Superior temporal gyrus (tissue), 1 donor: ENCODE measurements around the gene CYP2B6.
A peak's percentile ranks its signal among the peaks of the same experiment; 100 is the strongest.
"Not testable (repeated sequence)": the region's sequence is repeated elsewhere in the genome, so short reads cannot be mapped to it uniquely, and the experiment has no call there.

Experiments
- DNase-seq: peaks from one replicate; pipeline ENCODE4 v3.0.0-alpha.2; 2016; ENCODE audit errors: extremely low spot score

CYP2B6 gene

GRCh38 chr19:40990972-40991381, at the start of gene CYP2B6:
Gene CYP2B6 (plus strand): TSS chr19:40991282. CDS start chr19:40991306, 24 bp downstream.
- no peak for DNase-seq

GRCh38 chr19:40941481-40942219, 49.4 kb upstream of the CYP2B6 start:
- no peak for DNase-seq

GRCh38 chr19:40945645-40946044, 45.4 kb upstream of the CYP2B6 start:
- DNase-seq = no peak

GRCh38 chr19:40947114-40947513, 44.0 kb upstream of the CYP2B6 start:
- no peak for DNase-seq

GRCh38 chr19:40947573-40947972, 43.5 kb upstream of the CYP2B6 start:
- DNase-seq = no peak

GRCh38 chr19:40948580-40949299, 42.3 kb upstream of the CYP2B6 start:
- DNase-seq = no peak

- no peak for DNase-seq
Measured at GRCh38 chr19:40954573-40954972, 36.5 kb upstream of the CYP2B6 start.

GRCh38 chr19:40959338-40959737, 31.7 kb upstream of the CYP2B6 start:
- DNase-seq = no peak

GRCh38 chr19:40960062-40960685, 30.9 kb upstream of the CYP2B6 start:
- DNase-seq = no peak

GRCh38 chr19:40960780-40961179, 30.3 kb upstream of the CYP2B6 start:
- no peak for DNase-seq

- no peak for DNase-seq
Measured at GRCh38 chr19:40962460-40962961, 28.6 kb upstream of the CYP2B6 start.

GRCh38 chr19:40964361-40964760, 26.7 kb upstream of the CYP2B6 start:
- DNase-seq = not testable (repeated sequence)

GRCh38 chr19:40965351-40965750, 25.7 kb upstream of the CYP2B6 start:
- DNase-seq = not testable (repeated sequence)

- not testable (repeated sequence) for DNase-seq
Measured at GRCh38 chr19:40966591-40966990, 24.5 kb upstream of the CYP2B6 start.

- not testable (repeated sequence) for DNase-seq
Measured at GRCh38 chr19:40968065-40968464, 23.0 kb upstream of the CYP2B6 start.

GRCh38 chr19:40969721-40970120, 21.4 kb upstream of the CYP2B6 start:
- DNase-seq = not testable (repeated sequence)

GRCh38 chr19:40970396-40971345, 20.4 kb upstream of the CYP2B6 start:
- not testable (repeated sequence) for DNase-seq

- DNase-seq = peak; percentile 79
Measured at GRCh38 chr19:40974633-40975037, 16.4 kb upstream of the CYP2B6 start.

GRCh38 chr19:40976134-40976533, 14.9 kb upstream of the CYP2B6 start:
- DNase-seq = no peak

GRCh38 chr19:40976724-40977123, 14.4 kb upstream of the CYP2B6 start:
- DNase-seq = no peak

- DNase-seq = not testable (repeated sequence)
Measured at GRCh38 chr19:40979759-40980158, 11.3 kb upstream of the CYP2B6 start.
